ENCODE data around the gene TPPP2.

- TF ChIP-seq CTCF (conservative IDR thresholded peaks at IDR 0.05) = no peak
- TF ChIP-seq EZH2 (IDR thresholded peaks at IDR 0.05; ENCODE audit: low read depth) = no peak
Observed at GRCh38 chr14:21056520-21057163, 26.6 kb downstream of the TPPP2 start.
